HepG2 (cell line): ENCODE measurements around the gene RTEL1.
"Not testable (repeated sequence)": the region's sequence is repeated elsewhere in the genome, so short reads cannot be mapped to it uniquely, and the experiment has no call there.

ENCODE experiments used
- PHF20 ChIP-seq: sonication (generic); formaldehyde crosslinking; IDR thresholded peaks from 2 replicates; pipeline ENCODE4 v1.5.0; 2020; ENCODE audit warnings: mild to moderate bottlenecking, missing genetic modification reagents
- ZNF557 ChIP-seq: sonication (generic); formaldehyde crosslinking; IDR thresholded peaks from 2 replicates; pipeline ENCODE4 v1.4.0; 2020; ENCODE audit warnings: missing genetic modification reagents
- ZNF629 ChIP-seq: sonication (generic); formaldehyde crosslinking; conservative IDR thresholded peaks from 2 replicates; pipeline ENCODE4 v1.5.0; 2020; ENCODE audit warnings: missing genetic modification reagents
- TF ChIP-seq, protein P1 (sequence below): sonication (generic); formaldehyde crosslinking; IDR thresholded peaks from 2 replicates; pipeline ENCODE4 v1.5.0; 2020; ENCODE audit warnings: missing genetic modification reagents, mild to moderate bottlenecking, borderline replicate concordance

DNA sequence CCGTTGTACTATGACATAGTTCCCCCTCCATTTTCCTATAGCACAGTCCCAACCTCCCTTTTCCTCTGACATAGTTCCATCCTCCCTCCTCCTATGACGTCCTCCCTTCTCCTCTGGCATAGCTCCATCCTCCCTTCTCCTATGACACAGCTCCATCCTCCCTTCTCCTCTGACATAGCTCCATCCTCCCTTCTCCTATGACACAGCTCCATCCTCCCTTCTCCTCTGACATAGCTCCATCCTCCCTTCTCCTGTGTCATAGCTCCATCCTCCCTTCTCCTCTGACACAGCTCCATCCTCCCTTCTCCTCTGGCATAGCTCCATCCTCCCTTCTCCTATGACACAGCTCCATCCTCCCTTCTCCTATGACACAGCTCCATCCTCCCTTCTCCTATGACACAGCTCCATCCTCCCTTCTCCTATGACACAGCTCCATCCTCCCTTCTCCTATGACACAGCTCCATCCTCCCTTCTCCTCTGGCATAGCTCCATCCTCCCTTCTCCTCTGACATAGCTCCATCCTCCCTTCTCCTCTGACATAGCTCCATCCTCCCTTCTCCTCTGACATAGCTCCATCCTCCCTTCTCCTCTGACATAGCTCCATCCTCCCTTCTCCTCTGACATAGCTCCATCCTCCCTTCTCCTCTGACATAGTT is 65.0 kb downstream of the RTEL1 start:
- not testable (repeated sequence) for TF ChIP-seq ZNF629, ZNF557, PHF20 (CRISPR knock-in tag)
- TF ChIP-seq, protein P1, sequence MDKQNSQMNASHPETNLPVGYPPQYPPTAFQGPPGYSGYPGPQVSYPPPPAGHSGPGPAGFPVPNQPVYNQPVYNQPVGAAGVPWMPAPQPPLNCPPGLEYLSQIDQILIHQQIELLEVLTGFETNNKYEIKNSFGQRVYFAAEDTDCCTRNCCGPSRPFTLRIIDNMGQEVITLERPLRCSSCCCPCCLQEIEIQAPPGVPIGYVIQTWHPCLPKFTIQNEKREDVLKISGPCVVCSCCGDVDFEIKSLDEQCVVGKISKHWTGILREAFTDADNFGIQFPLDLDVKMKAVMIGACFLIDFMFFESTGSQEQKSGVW (CRISPR knock-in tag) = not testable (repeated sequence)
